Measurements from ENCODE around the gene TMEM131L.
A peak's percentile ranks its signal among the peaks of the same experiment; 100 is the strongest.

The TMEM131L gene

DNA sequence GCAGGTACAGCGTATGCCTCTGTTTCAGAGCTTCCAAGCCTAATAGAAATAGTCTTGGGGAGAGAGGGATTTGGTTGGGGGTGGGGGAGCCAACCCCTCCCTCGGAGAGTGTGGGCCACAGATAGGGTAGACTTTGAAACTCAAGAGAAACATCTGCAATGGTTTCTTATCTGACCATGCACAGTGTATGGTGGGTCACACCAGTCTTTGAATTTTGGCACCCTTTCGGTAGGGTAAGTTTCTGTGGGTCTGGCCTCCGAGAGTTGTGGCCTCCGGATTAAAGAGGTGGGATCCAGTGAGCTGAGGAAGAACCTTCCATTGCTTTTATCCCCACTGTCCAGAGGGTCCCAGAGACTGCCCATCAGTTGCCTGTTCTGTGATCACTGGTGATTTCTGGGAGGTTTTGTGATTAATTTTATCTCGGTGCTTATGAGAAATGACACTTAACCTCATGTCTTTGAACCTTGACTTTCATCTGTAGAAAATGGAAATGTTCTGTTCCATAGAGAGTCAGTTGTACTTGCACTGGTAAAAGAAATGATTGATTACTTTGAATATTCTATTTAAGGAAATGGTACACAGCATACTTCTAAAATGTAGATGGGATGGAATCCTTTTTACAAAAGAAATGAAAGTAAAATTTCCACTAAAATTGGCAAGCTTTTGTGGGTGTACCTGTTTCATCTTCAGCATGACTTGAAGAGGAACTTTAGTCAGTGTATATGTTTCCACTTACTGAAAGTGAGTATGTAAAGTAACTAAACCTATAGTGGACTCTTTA lies 62.7 kb downstream of the TMEM131L start:
- Histone ChIP-seq H3K27ac (ENCODE audit: low read depth, low read length) (peak overlapping the region; percentile 61), H3K36me3 (ENCODE audit: control insufficient read depth in 5 of 5, insufficient read depth in 5 of 5, low read length in 5 of 5) (no peaks in the 10 kb centered on the region), H3K9ac (ENCODE audit: low read length in 5 of 5) (no peak overlapping the region), H3K4me3 (ENCODE audit: low read depth in 1 of 5, low read length in 5 of 5) (no peak overlapping the region), H3K9me3 (ENCODE audit: control insufficient read depth in 5 of 5, low read length in 5 of 5) (no peaks in the 10 kb centered on the region), H3K27me3 (ENCODE audit: control insufficient read depth in 5 of 5, insufficient read depth in 4 of 5, low read length in 5 of 5) (no peaks in the 10 kb centered on the region), H3K4me1 (ENCODE audit: control insufficient read depth in 5 of 5, insufficient read depth in 5 of 5, low read length in 5 of 5) (peaks cover 9 to 59% (median 49%) of the 10 kb centered on the region in 5 donors)

DNA sequence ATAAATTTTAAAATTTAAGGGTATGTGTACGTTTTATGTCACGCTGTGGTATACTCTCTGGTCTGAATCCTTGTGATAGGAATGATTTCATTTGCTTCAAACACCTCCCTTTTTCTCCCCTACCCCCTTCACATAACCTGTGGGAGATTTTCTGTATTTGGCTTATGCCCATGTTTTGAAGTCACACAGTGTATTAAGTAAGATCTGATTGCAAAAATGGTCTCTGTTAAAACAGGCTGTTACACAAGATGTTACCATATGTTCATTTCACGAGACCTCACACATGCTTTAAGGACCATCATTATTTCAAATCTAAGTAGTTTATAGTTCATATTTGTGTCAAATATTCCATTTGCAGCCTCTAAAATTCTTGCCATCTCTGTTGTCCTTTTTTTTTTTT lies 63.5 kb downstream of the TMEM131L start:
- H3K27ac ChIP-seq (ENCODE audit: low read depth, low read length) = peak overlapping the region; percentile 61
- no peak overlapping the region for H3K4me3 ChIP-seq (ENCODE audit: low read depth in 1 of 5, low read length in 5 of 5)
- H3K36me3 ChIP-seq (ENCODE audit: control insufficient read depth in 5 of 5, insufficient read depth in 5 of 5, low read length in 5 of 5) = no peaks in the 10 kb centered on the region
- peaks cover 9 to 52% (median 41%) of the 10 kb centered on the region in 5 donors for H3K4me1 ChIP-seq (ENCODE audit: control insufficient read depth in 5 of 5, insufficient read depth in 5 of 5, low read length in 5 of 5)
- H3K9ac ChIP-seq (ENCODE audit: low read length in 5 of 5) = peak overlapping the region in 1 of 5 donors; percentile 18
- H3K27me3 ChIP-seq (ENCODE audit: control insufficient read depth in 5 of 5, insufficient read depth in 4 of 5, low read length in 5 of 5) = no peaks in the 10 kb centered on the region
- H3K9me3 ChIP-seq (ENCODE audit: control insufficient read depth in 5 of 5, low read length in 5 of 5) = no peaks in the 10 kb centered on the region

DNA sequence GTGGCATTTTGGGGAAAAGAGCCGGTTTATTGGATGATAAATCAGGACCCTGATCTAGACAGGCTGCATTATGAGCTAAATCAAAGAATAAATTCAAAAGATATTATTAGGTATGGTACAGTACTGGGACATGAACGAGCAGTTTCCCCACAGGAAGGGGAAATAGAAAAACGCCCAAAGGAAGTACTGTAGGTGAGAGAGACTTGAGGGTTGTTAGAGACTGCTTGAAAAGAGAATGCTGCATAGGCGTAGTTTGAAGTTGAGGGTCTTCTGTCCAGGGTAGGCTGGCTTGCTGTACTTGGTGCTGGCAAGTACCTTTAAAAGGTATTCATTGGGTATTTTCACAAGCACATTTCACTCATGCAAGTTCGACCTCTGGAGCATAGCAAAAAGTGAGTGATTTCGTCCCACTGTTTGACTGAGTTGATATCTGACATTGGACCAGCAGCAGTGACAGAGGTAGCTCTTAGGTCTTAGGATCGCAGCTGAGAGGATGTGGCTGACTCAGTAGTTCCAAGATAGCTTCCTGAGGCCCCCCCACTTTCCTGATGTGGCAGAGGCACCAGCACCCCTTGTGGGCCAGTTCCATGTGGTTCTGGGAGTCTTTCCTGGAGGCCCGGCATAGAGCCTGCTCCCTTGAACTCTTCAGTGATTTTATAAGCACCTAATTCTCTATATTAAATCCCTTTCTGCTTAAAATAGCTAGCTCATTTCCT lies 64.3 kb downstream of the TMEM131L start:
- peak overlapping the region in 2 of 5 donors; percentile 2 to 18 for H3K9ac ChIP-seq (ENCODE audit: low read length in 5 of 5)
- H3K27me3 ChIP-seq (ENCODE audit: control insufficient read depth in 5 of 5, insufficient read depth in 4 of 5, low read length in 5 of 5) = no peaks in the 10 kb centered on the region
- H3K4me1 ChIP-seq (ENCODE audit: control insufficient read depth in 5 of 5, insufficient read depth in 5 of 5, low read length in 5 of 5) = peaks cover 9 to 53% (median 39%) of the 10 kb centered on the region in 5 donors
- no peaks in the 10 kb centered on the region for H3K36me3 ChIP-seq (ENCODE audit: control insufficient read depth in 5 of 5, insufficient read depth in 5 of 5, low read length in 5 of 5)
- H3K27ac ChIP-seq (ENCODE audit: low read depth, low read length) = peak overlapping the region; percentile 61
- no peaks in the 10 kb centered on the region for H3K9me3 ChIP-seq (ENCODE audit: control insufficient read depth in 5 of 5, low read length in 5 of 5)
- peak overlapping the region in 1 of 5 donors; percentile 11 for H3K4me3 ChIP-seq (ENCODE audit: low read depth in 1 of 5, low read length in 5 of 5)

DNA sequence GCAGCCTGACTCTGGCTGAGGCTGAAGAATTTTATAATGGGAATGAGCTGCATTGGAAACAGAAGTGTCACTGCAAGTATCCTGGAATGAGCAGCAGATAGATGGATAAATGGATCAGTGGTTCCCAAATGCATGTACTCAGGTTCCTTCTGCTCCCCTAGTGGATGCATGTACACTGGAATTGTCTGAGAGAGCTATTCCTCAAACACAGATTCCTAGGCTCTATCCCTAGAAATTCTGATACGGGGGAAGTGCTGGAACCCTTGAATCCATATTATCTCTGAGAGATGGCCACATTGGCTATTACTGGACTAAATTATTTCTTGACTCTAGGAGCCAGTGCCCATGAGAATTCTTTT lies 64.8 kb downstream of the TMEM131L start:
- Histone ChIP-seq H3K9ac (ENCODE audit: low read length in 5 of 5) (no peak overlapping the region), H3K36me3 (ENCODE audit: control insufficient read depth in 5 of 5, insufficient read depth in 5 of 5, low read length in 5 of 5) (no peaks in the 10 kb centered on the region), H3K4me3 (ENCODE audit: low read depth in 1 of 5, low read length in 5 of 5) (no peak overlapping the region), H3K4me1 (ENCODE audit: control insufficient read depth in 5 of 5, insufficient read depth in 5 of 5, low read length in 5 of 5) (peaks cover 9 to 59% (median 42%) of the 10 kb centered on the region in 5 donors), H3K9me3 (ENCODE audit: control insufficient read depth in 5 of 5, low read length in 5 of 5) (no peaks in the 10 kb centered on the region), H3K27me3 (ENCODE audit: control insufficient read depth in 5 of 5, insufficient read depth in 4 of 5, low read length in 5 of 5) (no peaks in the 10 kb centered on the region), H3K27ac (ENCODE audit: low read depth, low read length) (peak overlapping the region; percentile 61)

DNA sequence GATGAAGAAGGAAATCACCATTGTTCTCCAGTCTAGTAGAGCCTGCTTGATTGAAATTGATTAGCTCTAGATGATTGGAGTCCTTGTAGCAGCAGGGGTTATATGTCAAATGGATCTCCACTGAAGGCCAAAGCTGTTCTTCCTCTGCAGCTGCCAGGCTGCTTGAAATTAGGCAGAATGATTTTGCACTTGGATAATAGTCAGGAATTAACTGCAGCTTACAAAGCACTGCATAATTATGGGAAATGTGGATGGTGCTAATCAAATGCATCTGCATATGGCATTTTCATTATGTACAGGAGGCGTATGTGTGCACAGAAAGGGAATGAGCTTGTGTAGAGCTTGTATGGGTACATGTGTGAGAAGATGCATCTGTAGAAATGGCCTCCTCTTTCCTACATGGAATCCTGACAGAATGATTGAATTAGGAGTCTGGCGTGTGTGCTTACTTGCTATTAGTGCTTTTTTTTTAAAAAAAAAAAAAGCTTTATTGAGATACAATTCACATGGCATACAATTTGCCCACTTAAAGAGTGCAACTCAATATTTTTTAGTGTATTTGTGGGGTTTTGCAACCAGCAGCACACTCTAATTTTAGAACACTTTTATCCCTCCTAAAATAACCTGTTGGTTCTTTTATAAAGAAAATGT lies 65.9 kb downstream of the TMEM131L start:
- peaks cover 9 to 63% (median 46%) of the 10 kb centered on the region in 5 donors for H3K4me1 ChIP-seq (ENCODE audit: control insufficient read depth in 5 of 5, insufficient read depth in 5 of 5, low read length in 5 of 5)
- no peak overlapping the region for H3K4me3 ChIP-seq (ENCODE audit: low read depth in 1 of 5, low read length in 5 of 5)
- no peaks in the 10 kb centered on the region for H3K9me3 ChIP-seq (ENCODE audit: control insufficient read depth in 5 of 5, low read length in 5 of 5)
- no peaks in the 10 kb centered on the region for H3K27me3 ChIP-seq (ENCODE audit: control insufficient read depth in 5 of 5, insufficient read depth in 4 of 5, low read length in 5 of 5)
- H3K9ac ChIP-seq (ENCODE audit: low read length in 5 of 5) = no peak overlapping the region
- no peaks in the 10 kb centered on the region for H3K36me3 ChIP-seq (ENCODE audit: control insufficient read depth in 5 of 5, insufficient read depth in 5 of 5, low read length in 5 of 5)
- H3K27ac ChIP-seq (ENCODE audit: low read depth, low read length) = peak overlapping the region; percentile 20

DNA sequence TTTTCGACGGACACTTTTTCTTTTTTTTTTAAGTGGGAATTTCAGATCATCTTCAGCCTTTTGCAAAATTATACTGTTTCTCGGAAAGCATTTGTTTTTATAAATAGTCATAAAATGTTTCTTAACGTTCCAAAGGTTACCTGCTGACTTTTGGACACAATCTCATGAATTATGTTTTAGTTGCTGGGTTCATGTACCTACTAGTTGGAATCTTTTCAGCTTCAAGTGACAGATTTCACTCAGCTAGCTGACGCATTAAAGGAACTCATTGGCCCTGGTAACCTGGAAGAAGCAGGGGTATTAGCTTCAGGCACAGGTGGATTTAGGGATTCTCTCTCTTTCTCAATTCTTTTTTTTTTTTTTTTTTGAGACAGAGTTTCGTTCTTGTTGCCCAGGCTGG lies 66.5 kb downstream of the TMEM131L start:
- Histone ChIP-seq H3K27me3 (ENCODE audit: control insufficient read depth in 5 of 5, insufficient read depth in 4 of 5, low read length in 5 of 5) (no peaks in the 10 kb centered on the region), H3K36me3 (ENCODE audit: control insufficient read depth in 5 of 5, insufficient read depth in 5 of 5, low read length in 5 of 5) (no peaks in the 10 kb centered on the region), H3K9ac (ENCODE audit: low read length in 5 of 5) (no peak overlapping the region), H3K4me3 (ENCODE audit: low read depth in 1 of 5, low read length in 5 of 5) (no peak overlapping the region), H3K9me3 (ENCODE audit: control insufficient read depth in 5 of 5, low read length in 5 of 5) (no peaks in the 10 kb centered on the region), H3K27ac (ENCODE audit: low read depth, low read length) (peak overlapping the region; percentile 18), H3K4me1 (ENCODE audit: control insufficient read depth in 5 of 5, insufficient read depth in 5 of 5, low read length in 5 of 5) (peaks cover 9 to 62% (median 44%) of the 10 kb centered on the region in 5 donors)

DNA sequence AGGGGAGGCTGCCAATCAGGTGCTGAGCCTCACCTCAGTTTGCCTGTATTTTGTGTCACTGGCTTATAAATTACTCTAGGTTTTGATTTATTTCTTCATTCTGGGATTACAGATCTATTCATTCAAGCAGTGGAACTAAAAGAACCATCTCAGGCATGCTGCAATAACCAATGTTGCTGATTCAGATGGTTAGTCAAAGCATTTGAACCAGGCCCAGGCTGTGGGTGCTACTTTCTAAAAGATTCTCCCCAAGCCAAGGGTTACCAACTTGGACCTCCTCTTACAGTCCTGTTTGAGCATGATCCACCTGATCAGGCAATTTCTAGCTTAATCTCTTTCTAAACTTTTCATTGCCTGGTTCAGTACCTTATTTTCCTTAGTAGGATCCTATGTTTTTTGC lies 67.2 kb downstream of the TMEM131L start:
- Histone ChIP-seq H3K36me3 (ENCODE audit: control insufficient read depth in 5 of 5, insufficient read depth in 5 of 5, low read length in 5 of 5) (no peaks in the 10 kb centered on the region), H3K27ac (ENCODE audit: low read depth, low read length) (peak overlapping the region; percentile 18), H3K9ac (ENCODE audit: low read length in 5 of 5) (no peak overlapping the region), H3K27me3 (ENCODE audit: control insufficient read depth in 5 of 5, insufficient read depth in 4 of 5, low read length in 5 of 5) (no peaks in the 10 kb centered on the region), H3K9me3 (ENCODE audit: control insufficient read depth in 5 of 5, low read length in 5 of 5) (no peaks in the 10 kb centered on the region), H3K4me1 (ENCODE audit: control insufficient read depth in 5 of 5, insufficient read depth in 5 of 5, low read length in 5 of 5) (peaks cover 9 to 67% (median 45%) of the 10 kb centered on the region in 5 donors), H3K4me3 (ENCODE audit: low read depth in 1 of 5, low read length in 5 of 5) (no peak overlapping the region)

DNA sequence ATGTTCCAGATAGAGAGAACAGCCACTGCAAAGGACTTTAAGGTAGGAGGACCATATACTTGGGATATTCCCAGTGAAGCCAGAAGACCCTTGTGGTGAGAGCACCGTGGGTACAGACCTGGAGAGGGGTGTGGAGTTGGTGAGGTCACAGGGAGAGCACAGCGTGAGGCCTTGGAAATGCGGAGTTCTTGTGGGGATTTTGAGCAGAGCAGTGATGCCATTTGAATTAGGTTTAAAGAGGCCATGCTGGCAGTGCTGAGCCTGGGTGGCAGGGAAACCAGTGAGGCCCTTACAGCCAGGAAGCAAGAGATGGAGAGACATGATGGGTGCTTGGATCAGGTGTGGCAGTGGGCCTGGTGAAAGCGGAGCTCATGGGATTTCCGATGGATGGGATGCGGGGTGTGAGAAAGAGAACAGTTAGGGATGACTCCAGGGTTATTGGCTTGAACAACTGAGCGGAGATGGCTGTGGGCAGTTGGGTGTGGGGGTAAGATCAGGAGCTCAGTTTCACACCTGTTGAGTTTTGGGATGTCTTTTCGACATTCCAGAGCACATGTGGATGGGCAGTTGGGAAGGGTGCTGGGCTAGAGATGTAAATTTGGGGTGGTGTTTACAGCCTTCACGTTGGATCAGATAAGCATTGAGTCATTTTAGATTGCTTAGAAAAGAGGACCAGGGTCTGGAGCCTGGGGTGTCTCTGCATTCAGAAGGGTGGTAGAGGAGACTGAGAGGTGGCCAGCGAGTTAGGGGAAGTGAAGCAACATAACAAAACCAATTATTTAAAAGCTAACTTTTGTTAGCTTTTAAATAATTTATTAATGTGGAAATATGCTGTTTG lies 68.9 kb downstream of the TMEM131L start:
- H3K27ac ChIP-seq (ENCODE audit: low read depth, low read length) = no peak overlapping the region
- H3K36me3 ChIP-seq (ENCODE audit: control insufficient read depth in 5 of 5, insufficient read depth in 5 of 5, low read length in 5 of 5) = no peaks in the 10 kb centered on the region
- H3K27me3 ChIP-seq (ENCODE audit: control insufficient read depth in 5 of 5, insufficient read depth in 4 of 5, low read length in 5 of 5) = no peaks in the 10 kb centered on the region
- no peak overlapping the region for H3K9ac ChIP-seq (ENCODE audit: low read length in 5 of 5)
- peaks cover 12 to 64% (median 39%) of the 10 kb centered on the region in 5 donors for H3K4me1 ChIP-seq (ENCODE audit: control insufficient read depth in 5 of 5, insufficient read depth in 5 of 5, low read length in 5 of 5)
- H3K9me3 ChIP-seq (ENCODE audit: control insufficient read depth in 5 of 5, low read length in 5 of 5) = no peaks in the 10 kb centered on the region
- no peak overlapping the region for H3K4me3 ChIP-seq (ENCODE audit: low read depth in 1 of 5, low read length in 5 of 5)

DNA sequence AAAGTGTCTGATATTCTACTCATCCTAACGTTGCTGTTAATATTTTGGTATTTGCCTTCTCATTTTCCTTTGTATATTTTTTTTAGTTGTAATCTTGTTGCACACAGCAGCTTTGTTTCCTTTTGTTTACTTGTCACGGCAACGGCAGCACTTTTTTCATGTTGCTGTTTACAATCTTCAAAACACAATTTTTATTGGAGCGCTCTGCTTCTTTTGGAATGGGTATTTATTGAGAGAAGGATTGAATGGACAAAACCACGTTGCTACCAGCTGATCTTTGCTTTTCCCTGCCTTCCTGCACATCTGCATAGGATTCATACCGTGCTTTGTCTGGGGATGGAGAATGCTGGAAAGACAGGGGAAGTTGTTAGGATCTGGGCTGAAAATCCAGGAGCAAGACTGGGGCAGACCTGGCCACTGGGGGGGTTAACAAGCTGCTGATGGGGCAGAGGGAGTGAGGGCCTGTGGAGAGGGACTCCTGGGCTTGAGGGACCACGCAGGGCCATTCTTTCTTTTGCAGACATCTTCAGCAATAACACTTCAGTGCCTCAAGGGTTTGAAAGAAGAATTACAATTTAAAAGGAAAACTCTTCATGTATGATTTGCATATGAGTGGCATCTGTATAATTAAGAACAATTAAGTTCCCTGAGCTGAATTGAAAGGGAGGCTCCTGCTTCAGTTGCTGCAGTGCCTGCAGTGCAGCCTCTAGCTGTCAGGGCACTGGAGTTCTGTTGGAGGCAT lies 69.8 kb downstream of the TMEM131L start:
- H3K4me1 ChIP-seq (ENCODE audit: control insufficient read depth in 5 of 5, insufficient read depth in 5 of 5, low read length in 5 of 5) = peaks cover 7 to 55% (median 30%) of the 10 kb centered on the region in 5 donors
- peak overlapping the region in 1 of 5 donors; percentile 13 for H3K4me3 ChIP-seq (ENCODE audit: low read depth in 1 of 5, low read length in 5 of 5)
- no peak overlapping the region for H3K9ac ChIP-seq (ENCODE audit: low read length in 5 of 5)
- H3K27ac ChIP-seq (ENCODE audit: low read depth, low read length) = no peak overlapping the region
- no peaks in the 10 kb centered on the region for H3K27me3 ChIP-seq (ENCODE audit: control insufficient read depth in 5 of 5, insufficient read depth in 4 of 5, low read length in 5 of 5)
- H3K36me3 ChIP-seq (ENCODE audit: control insufficient read depth in 5 of 5, insufficient read depth in 5 of 5, low read length in 5 of 5) = no peaks in the 10 kb centered on the region
- no peaks in the 10 kb centered on the region for H3K9me3 ChIP-seq (ENCODE audit: control insufficient read depth in 5 of 5, low read length in 5 of 5)

Data from subcutaneous abdominal adipose tissue (tissue), 5 donors.